ENCODE results near the gene PPIL4. TPM values are rescaled to one million over a fixed set of nuclear protein-coding genes. Genes with fewer than 3 reads are reported as not detected.

The PPIL4 gene
- total RNA-seq, 4 donors from 2014 or later: 17.8 to 28.1 (median 24.0) TPM

DNA sequence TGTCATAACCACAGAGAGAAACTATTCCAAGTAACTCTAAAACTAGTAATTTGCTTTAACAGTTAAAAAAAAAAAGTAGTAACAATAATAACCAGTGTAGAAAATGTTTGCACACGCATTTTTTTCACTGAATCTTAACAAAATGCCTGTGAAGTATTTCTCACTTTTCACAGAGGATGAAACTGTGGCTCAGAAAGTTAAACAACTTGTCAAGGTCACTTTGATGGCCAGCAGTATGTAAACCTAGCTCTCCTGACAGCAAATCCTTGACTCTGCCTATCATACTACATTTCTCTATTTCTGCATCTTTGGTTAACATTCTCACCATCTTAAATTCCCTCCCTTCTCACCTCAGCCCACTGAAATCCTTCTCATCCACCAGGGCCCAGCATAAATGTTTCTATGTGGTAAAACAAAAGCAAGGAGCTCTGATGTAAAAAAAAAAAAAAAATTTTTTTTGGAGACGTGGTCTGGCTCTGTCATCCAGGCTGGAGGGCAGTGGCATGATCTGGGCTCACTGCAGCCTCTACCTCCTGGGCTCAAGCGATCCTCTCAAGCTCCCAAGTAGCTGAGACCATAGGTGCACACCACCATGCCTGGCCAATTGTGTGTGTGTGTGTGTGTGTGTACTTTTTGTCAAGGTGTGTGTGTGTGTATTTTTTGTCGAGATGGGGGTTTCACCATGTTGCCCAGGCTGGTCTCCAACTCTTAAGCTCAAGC is 34.9 kb downstream of the PPIL4 start:
- no peak for DNase-seq (ENCODE audit: low spot score in 2 of 2)
- no peak overlapping the region for H3K4me3 ChIP-seq (ENCODE audit: low read depth, poor library complexity, severe bottlenecking)
- intact Hi-C loops (cut with DNase I; ENCODE audit: low total_unique reads): no loop called here
- 80 to 92% methylated on average over 4 of the region's 4 CpGs for WGBS, 2 donors
- no peak for TF ChIP-seq POLR2A (IDR thresholded peaks at IDR 0.05)
- TF ChIP-seq, protein P1, sequence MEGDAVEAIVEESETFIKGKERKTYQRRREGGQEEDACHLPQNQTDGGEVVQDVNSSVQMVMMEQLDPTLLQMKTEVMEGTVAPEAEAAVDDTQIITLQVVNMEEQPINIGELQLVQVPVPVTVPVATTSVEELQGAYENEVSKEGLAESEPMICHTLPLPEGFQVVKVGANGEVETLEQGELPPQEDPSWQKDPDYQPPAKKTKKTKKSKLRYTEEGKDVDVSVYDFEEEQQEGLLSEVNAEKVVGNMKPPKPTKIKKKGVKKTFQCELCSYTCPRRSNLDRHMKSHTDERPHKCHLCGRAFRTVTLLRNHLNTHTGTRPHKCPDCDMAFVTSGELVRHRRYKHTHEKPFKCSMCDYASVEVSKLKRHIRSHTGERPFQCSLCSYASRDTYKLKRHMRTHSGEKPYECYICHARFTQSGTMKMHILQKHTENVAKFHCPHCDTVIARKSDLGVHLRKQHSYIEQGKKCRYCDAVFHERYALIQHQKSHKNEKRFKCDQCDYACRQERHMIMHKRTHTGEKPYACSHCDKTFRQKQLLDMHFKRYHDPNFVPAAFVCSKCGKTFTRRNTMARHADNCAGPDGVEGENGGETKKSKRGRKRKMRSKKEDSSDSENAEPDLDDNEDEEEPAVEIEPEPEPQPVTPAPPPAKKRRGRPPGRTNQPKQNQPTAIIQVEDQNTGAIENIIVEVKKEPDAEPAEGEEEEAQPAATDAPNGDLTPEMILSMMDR (IDR thresholded peaks at IDR 0.05): no peak

DNA sequence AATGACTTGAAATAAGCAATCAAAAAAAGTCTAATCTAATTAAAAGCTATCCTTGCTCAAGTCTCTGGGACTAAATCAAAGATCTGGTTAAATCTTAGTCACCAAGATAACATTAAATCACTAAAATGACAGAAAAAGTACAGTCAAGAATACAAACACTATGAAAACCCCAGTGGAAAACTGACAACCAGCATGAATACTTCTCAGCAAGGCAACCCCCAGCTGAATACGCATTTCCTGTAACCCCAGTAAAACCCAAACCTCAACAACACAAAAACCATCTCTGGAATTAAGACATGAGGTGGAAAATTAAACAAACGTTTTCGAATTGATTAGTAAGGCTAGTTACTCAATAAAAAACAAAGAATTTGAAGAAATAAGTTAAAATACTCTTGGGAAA is 37.4 kb downstream of the PPIL4 start:
- no peak overlapping the region for H3K4me3 ChIP-seq (ENCODE audit: low read depth, poor library complexity, severe bottlenecking)
- intact Hi-C loops (cut with DNase I; ENCODE audit: low total_unique reads): no loop called here
- no peak for DNase-seq (ENCODE audit: low spot score in 2 of 2)
- WGBS, 2 donors: 72 to 76% methylated on average over 3 of the region's 3 CpGs
- TF ChIP-seq, protein P1 (IDR thresholded peaks at IDR 0.05): no peak
- no peak for TF ChIP-seq POLR2A (IDR thresholded peaks at IDR 0.05)

DNA sequence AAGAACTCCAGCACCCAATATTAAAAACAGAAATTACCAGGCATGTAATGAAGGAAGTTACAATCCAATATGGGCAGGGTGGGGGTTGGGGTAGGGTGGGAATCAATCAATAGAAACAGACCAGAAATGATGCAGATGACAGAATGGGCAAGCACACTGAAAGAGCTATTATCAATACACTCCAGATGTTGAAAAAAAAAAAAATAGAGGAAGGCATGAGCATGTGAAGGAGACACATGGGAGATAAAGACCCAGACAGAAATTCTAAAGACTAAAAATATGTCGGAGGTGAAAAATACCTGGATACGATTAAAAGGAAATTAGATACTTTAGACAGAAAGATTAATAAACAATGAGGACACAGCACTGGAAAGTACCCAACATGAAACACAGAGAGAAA is 42.0 kb downstream of the PPIL4 start:
- TF ChIP-seq POLR2A (IDR thresholded peaks at IDR 0.05): no peak
- TF ChIP-seq, protein P1 (IDR thresholded peaks at IDR 0.05): no peak
- no peak overlapping the region for H3K4me3 ChIP-seq (ENCODE audit: low read depth, poor library complexity, severe bottlenecking)
- no peak for DNase-seq (ENCODE audit: low spot score in 2 of 2)
- WGBS, 2 donors: 81 to 88% methylated on average over 2 of the region's 2 CpGs
- intact Hi-C loops (cut with DNase I; ENCODE audit: low total_unique reads): no loop called here

DNA sequence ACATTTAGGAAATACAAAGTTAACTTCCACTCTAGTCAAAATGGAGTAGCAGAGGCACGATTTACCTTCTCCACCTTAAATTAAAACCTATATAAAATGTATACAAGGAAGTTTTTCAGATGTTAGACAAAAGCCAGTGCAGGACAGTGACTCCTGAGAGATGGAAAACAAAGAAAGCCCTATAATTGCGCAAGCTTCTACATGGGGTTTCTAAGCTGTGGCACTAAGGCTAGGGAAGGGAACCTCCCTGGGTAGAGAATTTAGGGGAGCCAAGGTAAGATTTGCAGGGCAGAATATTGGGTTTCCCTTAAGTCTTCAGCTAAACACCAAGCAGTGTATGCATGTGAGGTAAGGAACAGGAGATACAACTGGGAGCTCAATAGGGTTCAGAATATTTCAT is 42.6 kb downstream of the PPIL4 start:
- no peak for TF ChIP-seq POLR2A (IDR thresholded peaks at IDR 0.05)
- TF ChIP-seq, protein P1 (IDR thresholded peaks at IDR 0.05): no peak

DNA sequence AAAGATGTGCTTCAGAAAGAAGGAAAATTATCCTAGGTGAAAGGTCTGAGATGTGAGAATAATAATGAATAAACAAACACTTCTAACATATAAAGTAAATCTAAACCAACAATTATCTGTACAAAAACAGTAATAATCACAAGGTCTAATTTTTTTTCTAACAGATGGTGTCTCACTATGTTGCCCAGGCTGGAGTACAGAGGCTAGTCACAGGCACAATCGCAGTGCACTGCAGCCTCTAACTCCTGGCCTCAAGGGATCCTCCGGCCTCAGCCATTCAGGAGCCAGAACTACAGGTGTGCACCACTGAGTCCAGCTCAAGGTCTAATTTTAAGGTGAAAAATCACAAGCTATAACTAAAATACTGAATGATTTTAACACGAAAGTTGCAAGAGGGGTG is 44.1 kb downstream of the PPIL4 start:
- intact Hi-C loops (cut with DNase I; ENCODE audit: low total_unique reads): no loop called here
- whole genome bisulfite sequencing, 2 donors: 91 to 97% methylated on average over 3 of the region's 3 CpGs
- TF ChIP-seq POLR2A (IDR thresholded peaks at IDR 0.05): no peak
- DNase-seq (ENCODE audit: low spot score in 2 of 2): no peak
- no peak overlapping the region for H3K4me3 ChIP-seq (ENCODE audit: low read depth, poor library complexity, severe bottlenecking)

More for the DNA sequence above, 42.6 kb downstream of the PPIL4 start:
- H3K4me3 ChIP-seq (ENCODE audit: low read depth, poor library complexity, severe bottlenecking): no peak overlapping the region
- intact Hi-C loops (cut with DNase I; ENCODE audit: low total_unique reads): no loop called here
- DNase-seq (ENCODE audit: low spot score in 2 of 2): no peak
- WGBS, 2 donors: 88 to 100% methylated on average over 2 of the region's 2 CpGs

DNA sequence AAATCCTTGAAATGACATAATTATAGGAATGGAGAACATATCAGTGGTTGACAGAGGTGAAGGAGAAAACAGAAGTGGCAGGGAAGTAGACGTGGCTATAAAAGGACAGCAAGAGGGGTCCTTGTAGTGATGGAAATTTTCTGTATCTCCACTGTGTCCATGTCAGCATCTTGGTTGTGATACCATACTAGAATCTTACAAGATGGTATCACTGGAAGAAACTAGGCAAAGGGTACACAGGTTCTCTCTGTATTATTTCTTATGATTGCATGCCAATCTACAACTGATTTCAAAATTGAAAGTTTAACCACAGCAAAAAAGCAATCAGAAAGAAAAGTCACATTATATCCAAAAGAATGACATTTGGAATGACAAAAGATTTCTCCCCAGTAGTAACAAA is 44.6 kb downstream of the PPIL4 start:
- WGBS, 2 donors: 84 to 88% methylated on average over 1 of the region's 1 CpG
- no peak for DNase-seq (ENCODE audit: low spot score in 2 of 2)
- no peak overlapping the region for H3K4me3 ChIP-seq (ENCODE audit: low read depth, poor library complexity, severe bottlenecking)
- TF ChIP-seq, protein P1 (IDR thresholded peaks at IDR 0.05): no peak
- TF ChIP-seq POLR2A (IDR thresholded peaks at IDR 0.05): no peak
- intact Hi-C loops (cut with DNase I; ENCODE audit: low total_unique reads): no loop called here
